ENCODE measurements around the gene CD101.

Gene CD101

DNA sequence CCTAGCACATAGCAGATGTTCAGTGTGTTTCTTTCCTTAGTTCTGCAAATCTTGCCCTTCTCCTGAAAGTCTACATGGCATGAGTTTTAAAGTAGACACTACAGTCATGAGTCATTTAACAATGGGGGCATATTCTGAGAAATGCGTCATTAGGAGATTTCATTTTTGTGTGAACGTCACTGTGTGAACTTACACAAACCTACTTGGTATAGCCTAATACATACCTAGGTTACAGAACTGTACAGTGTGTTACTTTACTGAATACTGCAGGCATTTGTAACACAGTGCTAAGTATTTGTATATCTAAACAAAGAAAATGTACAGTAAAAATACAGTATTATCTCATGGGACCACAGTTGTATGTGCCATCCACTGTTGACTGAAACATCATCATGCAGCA, 68.6 kb downstream of the CD101 start:
- no peak overlapping the region for H3K4me3 ChIP-seq (ENCODE audit: low read depth, low read length)
- TF ChIP-seq CTCF (IDR thresholded peaks at IDR 0.05; ENCODE audit: borderline replicate concordance, insufficient read depth, low read depth, low read length): no peak

GRCh38 chr1:117076648-117077047, 75.1 kb downstream of the CD101 start:
- H3K4me3 ChIP-seq (ENCODE audit: low read depth, low read length): no peak overlapping the region
- no peak for TF ChIP-seq CTCF (IDR thresholded peaks at IDR 0.05; ENCODE audit: borderline replicate concordance, insufficient read depth, low read depth, low read length)

DNA sequence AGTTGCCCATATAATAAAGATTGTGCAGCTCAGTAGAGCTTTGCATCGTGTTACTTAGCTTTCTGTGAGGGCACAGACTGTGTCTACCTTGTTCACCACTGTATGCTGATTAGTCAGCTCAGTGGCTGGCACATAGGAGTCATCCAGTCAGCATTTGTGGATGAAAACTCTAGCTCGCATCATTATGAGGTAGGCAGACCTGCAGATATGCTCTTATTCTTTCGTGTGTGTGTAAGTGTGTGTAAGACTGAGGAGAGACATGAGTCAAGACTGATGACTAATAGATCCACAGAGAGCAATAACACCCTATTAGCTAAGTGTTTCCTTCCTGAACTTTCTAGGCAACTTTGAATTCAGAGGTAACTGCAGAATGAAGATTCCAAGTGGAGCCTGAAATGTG, 75.7 kb downstream of the CD101 start:
- no peak overlapping the region for H3K4me3 ChIP-seq (ENCODE audit: low read depth, low read length)
- no peak for TF ChIP-seq CTCF (IDR thresholded peaks at IDR 0.05; ENCODE audit: borderline replicate concordance, insufficient read depth, low read depth, low read length)

- H3K4me3 ChIP-seq (ENCODE audit: low read depth, low read length): no peak overlapping the region
- TF ChIP-seq CTCF (IDR thresholded peaks at IDR 0.05; ENCODE audit: borderline replicate concordance, insufficient read depth, low read depth, low read length): no peak
These were observed 78.2 kb downstream of the CD101 start for GRCh38 chr1:117079737-117080136.

DNA sequence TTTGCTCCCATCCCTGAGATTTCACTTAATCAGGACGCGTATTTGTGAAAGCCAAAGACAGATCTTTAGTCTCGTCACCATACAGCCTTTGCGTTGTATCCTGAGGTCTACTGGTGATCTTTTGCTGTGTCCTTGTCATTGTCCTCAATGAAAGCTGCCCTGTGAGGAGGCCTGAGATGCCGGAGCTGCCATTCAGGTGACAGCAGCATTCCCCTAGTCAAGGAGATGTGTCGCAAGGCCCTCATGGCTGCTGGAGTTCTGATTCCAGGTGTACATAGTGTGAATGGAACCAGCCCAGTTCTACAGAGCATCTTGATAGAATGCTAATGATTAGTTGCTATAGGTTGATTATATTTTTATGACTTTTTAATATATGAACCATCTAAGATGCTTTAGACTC, 82.7 kb downstream of the CD101 start:
- no peak for TF ChIP-seq CTCF (IDR thresholded peaks at IDR 0.05; ENCODE audit: borderline replicate concordance, insufficient read depth, low read depth, low read length)
- H3K4me3 ChIP-seq (ENCODE audit: low read depth, low read length): no peak overlapping the region
